H1 (cell line): ENCODE data around the gene STRIP2. TPM values are rescaled to one million over a fixed set of nuclear protein-coding genes. Genes with fewer than 3 reads are reported as not detected.

Source experiments
- CTCF ChIA-PET: fragments of 300-600 bp; sonication (Branson Sonifier 250); formaldehyde crosslinking; loops from one replicate; lab custom pipeline; 2021; ENCODE audit not compliant: partially characterized antibody; lab: Charles Lee
- POLR2A ChIA-PET: fragments of 300-600 bp; sonication (Branson Sonifier 250); formaldehyde crosslinking; loops from one replicate; lab custom pipeline; 2021; ENCODE audit warnings: inconsistent platforms; ENCODE audit not compliant: partially characterized antibody; lab: Charles Lee
- DNase-seq, 2 experiments: peaks; one replicate each; pipeline versions ENCODE4 v3.0.0 to v3.0.0-alpha.2; 2010 to 2022; ENCODE audit warnings: low spot score in 2 of 2, low read depth in 1 of 2, mixed read lengths in 1 of 2
- FAIRE-seq: peaks from 2 replicates; lab custom pipeline; 2011; peaks lifted over from hg19 to GRCh38; lab: Jason Lieb, UNC
- H2AFZ ChIP-seq: 2 replicates; pipeline ENCODE4 v1.8.1; 2012; ENCODE audit warnings: low read length, inconsistent platforms
- H2AK5ac ChIP-seq: 2 replicates; pipeline ENCODE4 v1.6.1; 2013; ENCODE audit warnings: low read depth, low read length
- H2BK120ac ChIP-seq: replicated peaks from 2 replicates; pipeline ENCODE3; 2013; ENCODE audit warnings: low read depth, low read length, inconsistent platforms
- H2BK12ac ChIP-seq: 2 replicates; pipeline ENCODE4 v1.6.1; 2013; ENCODE audit warnings: low read depth, low read length
- H2BK15ac ChIP-seq: 2 replicates; pipeline ENCODE4 v1.6.1; 2013; ENCODE audit warnings: low read length
- H2BK20ac ChIP-seq: 2 replicates; pipeline ENCODE4 v1.6.1; 2013; ENCODE audit warnings: low read length
- H2BK5ac ChIP-seq: 2 replicates; pipeline ENCODE4 v1.6.1; 2013; ENCODE audit warnings: low read depth, low read length
- H3K14ac ChIP-seq: 2 replicates; pipeline ENCODE4 v1.6.1; 2013; ENCODE audit warnings: inconsistent platforms; ENCODE audit not compliant: insufficient read length
- H3K18ac ChIP-seq: 2 replicates; pipeline ENCODE4 v1.6.1; 2013; ENCODE audit warnings: low read length; ENCODE audit errors: extremely low read depth
- H3K23ac ChIP-seq: 2 replicates; pipeline ENCODE4 v1.6.1; 2013; ENCODE audit warnings: inconsistent platforms; ENCODE audit not compliant: insufficient read length
- H3K23me2 ChIP-seq: 2 replicates; pipeline ENCODE4 v1.6.1; 2013; ENCODE audit warnings: low read depth, low read length
- H3K27ac ChIP-seq: 2 replicates; pipeline ENCODE4 v1.6.1; 2011; ENCODE audit warnings: low read depth, low read length, inconsistent platforms
- H3K27me3 ChIP-seq, 4 experiments: replicated peaks in 1 of 4; 1 replicate in 1 of 4; 2 replicates in 3 of 4; pipeline versions ENCODE4 v1.6.1 to v1.8.1; 2011 to 2013; ENCODE audit warnings: low read length in 3 of 4, mild to moderate bottlenecking in 3 of 4, inconsistent platforms in 2 of 4, mixed read lengths in 2 of 4, moderate library complexity in 1 of 4; ENCODE audit not compliant: control insufficient read depth in 3 of 4, insufficient read depth in 3 of 4; ENCODE audit errors: extremely low read depth in 1 of 4
- H3K36me3 ChIP-seq, 4 experiments: 2 replicates each; pipeline versions ENCODE4 v1.6.1 to v1.8.1; 2011 to 2013; ENCODE audit warnings: mild to moderate bottlenecking in 4 of 4, low read length in 3 of 4, moderate library complexity in 2 of 4, control low read depth in 1 of 4, inconsistent platforms in 1 of 4; ENCODE audit not compliant: insufficient read depth in 4 of 4, control insufficient read depth in 2 of 4
- H3K4ac ChIP-seq: replicated peaks from 2 replicates; pipeline ENCODE3; 2013; ENCODE audit warnings: low read length, low read depth, mixed read lengths, inconsistent platforms; ENCODE audit not compliant: insufficient read length
- H3K4me1 ChIP-seq, 4 experiments: replicated peaks in 1 of 4; 1 replicate in 1 of 4; 2 replicates in 3 of 4; pipeline versions ENCODE4 v1.6.1 to v1.8.1; 2011 to 2013; ENCODE audit warnings: low read length in 3 of 4, inconsistent platforms in 2 of 4, mixed read lengths in 1 of 4; ENCODE audit not compliant: insufficient read depth in 4 of 4, control insufficient read depth in 3 of 4
- H3K4me2 ChIP-seq, 2 experiments: 2 replicates each; pipeline versions ENCODE4 v1.6.1 to v1.8.1; 2011 to 2013; ENCODE audit warnings: low read depth in 2 of 2, low read length in 2 of 2, control low read depth in 1 of 2, inconsistent platforms in 1 of 2, mild to moderate bottlenecking in 1 of 2; ENCODE audit not compliant: insufficient read depth in 1 of 2
- H3K4me3 ChIP-seq, 4 experiments: fragments of 200-600, 300-600 bp in 1 of 4; sonication (generic), shearing (Covaris generic), sonication (Bioruptor Twin) in 1 of 4; 2 replicates each; pipeline versions ENCODE4 v1.5.1 to v1.8.1; 2011 to 2016; ENCODE audit warnings: low read length in 4 of 4, low read depth in 3 of 4, control low read depth in 2 of 4, inconsistent platforms in 2 of 4, mild to moderate bottlenecking in 2 of 4, mixed read lengths in 1 of 4, moderate library complexity in 1 of 4; ENCODE audit not compliant: insufficient read depth in 2 of 4; ENCODE audit errors: extremely low read depth in 1 of 4
- H3K56ac ChIP-seq: replicated peaks from 2 replicates; pipeline ENCODE3; 2013; ENCODE audit warnings: low read depth, mild to moderate bottlenecking, mixed read lengths, low read length, inconsistent platforms; ENCODE audit not compliant: insufficient read length
- H3K79me1 ChIP-seq: 2 replicates; pipeline ENCODE4 v1.6.1; 2013; ENCODE audit warnings: low read depth, low read length, control low read depth
- H3K79me2 ChIP-seq, 2 experiments: 2 replicates each; pipeline versions ENCODE4 v1.6.1 to v1.8.1; 2012 to 2013; ENCODE audit warnings: low read length in 2 of 2, mild to moderate bottlenecking in 2 of 2, inconsistent platforms in 1 of 2; ENCODE audit not compliant: insufficient read depth in 2 of 2, control insufficient read depth in 1 of 2
- H3K9ac ChIP-seq, 4 experiments: replicated peaks in 1 of 4; 1 replicate in 1 of 4; 2 replicates in 3 of 4; pipeline versions ENCODE4 v1.6.1 to v1.8.1; 2011 to 2013; ENCODE audit warnings: low read depth in 3 of 4, low read length in 3 of 4, control low read depth in 2 of 4, mild to moderate bottlenecking in 2 of 4, moderate library complexity in 2 of 4, inconsistent platforms in 1 of 4; ENCODE audit errors: extremely low read depth in 1 of 4
- H3K9me3 ChIP-seq, 2 experiments: 2 replicates each; pipeline versions ENCODE4 v1.6.1 to v1.8.1; 2012 to 2013; ENCODE audit warnings: mild to moderate bottlenecking in 2 of 2, moderate library complexity in 2 of 2, control low read depth in 1 of 2, inconsistent platforms in 1 of 2, low read depth in 1 of 2, low read length in 1 of 2, mixed read lengths in 1 of 2; ENCODE audit not compliant: insufficient read depth in 2 of 2
- H4K20me1 ChIP-seq, 2 experiments: replicated peaks in 1 of 2; 2 replicates each; pipeline versions ENCODE3 to v1.8.1; 2011 to 2013; ENCODE audit warnings: inconsistent platforms in 2 of 2, low read length in 2 of 2, mild to moderate bottlenecking in 1 of 2; ENCODE audit not compliant: insufficient read depth in 2 of 2, control insufficient read depth in 1 of 2
- H4K5ac ChIP-seq: 2 replicates; pipeline ENCODE4 v1.6.1; 2013; ENCODE audit warnings: low read length, low read depth, mixed read lengths, inconsistent platforms; ENCODE audit not compliant: insufficient read length
- H4K8ac ChIP-seq: 2 replicates; pipeline ENCODE4 v1.8.0; 2013; ENCODE audit warnings: mild to moderate bottlenecking, moderate library complexity, low read length, inconsistent platforms; ENCODE audit not compliant: insufficient read depth; ENCODE audit errors: extremely low read depth
- H4K91ac ChIP-seq: replicated peaks from 2 replicates; pipeline ENCODE3; 2013; ENCODE audit warnings: low read length, mixed read lengths, inconsistent platforms; ENCODE audit not compliant: insufficient read length
- CEBPB ChIP-seq: IDR thresholded peaks from 2 replicates; pipeline ENCODE4 v1.6.1; 2012; ENCODE audit warnings: low read depth, low read length
- CHD2 ChIP-seq: IDR thresholded peaks from 2 replicates; pipeline ENCODE4 v1.6.1; 2012; ENCODE audit warnings: low read length, improper control_type of control experiment
- CTBP2 ChIP-seq: IDR thresholded peaks from 2 replicates; pipeline ENCODE4 v1.7.0; 2011; ENCODE audit warnings: borderline replicate concordance, mild to moderate bottlenecking, moderate library complexity, mixed read lengths, low read length; ENCODE audit not compliant: insufficient read depth, insufficient read length
- SP4 ChIP-seq: IDR thresholded peaks from 2 replicates; pipeline ENCODE4 v1.6.1; 2012; ENCODE audit warnings: low read length, inconsistent platforms
- TAF7 ChIP-seq: optimal IDR thresholded peaks from 2 replicates; pipeline ENCODE3; 2011; ENCODE audit warnings: low read depth, mild to moderate bottlenecking, inconsistent platforms, low read length, moderate library complexity, borderline replicate concordance
- TBP ChIP-seq: IDR thresholded peaks from 2 replicates; pipeline ENCODE4 v1.6.1; 2011; ENCODE audit warnings: low read depth, low read length, improper control_type of control experiment
- YY1 ChIP-seq: IDR thresholded peaks from 2 replicates; pipeline ENCODE4 v1.6.1; 2011; ENCODE audit warnings: low read depth, mild to moderate bottlenecking, low read length
- polyA plus RNA-seq, 7 experiments: library from polyadenylated mRNA; depleted of rRNA in 3 of 7; stranded (reverse) in 5 of 7; unstranded in 2 of 7; fragments of >200 nt in 5 of 7; fragments of 200-250 nt in 2 of 7; gene quantifications; 1 replicate in 5 of 7; 2 replicates in 1 of 7; 4 replicates in 1 of 7; pipeline versions ENCODE4 v1.2.1 to v1.2.3, GENCODE V29; 2011 to 2013; ENCODE audit warnings: missing spikeins in 2 of 7, mixed read lengths in 2 of 7
- total RNA-seq: library from RNA; stranded (reverse); fragmentation: NEBNext Ultra II Directional; extraction: Animal tissue kit (Norgen Biotek cat#: 25700); gene quantifications from 2 replicates; pipeline ENCODE4 v1.2.1, GENCODE V29; 2021
- TF ChIP-seq, protein P1 (sequence below): IDR thresholded peaks from 2 replicates; pipeline ENCODE4 v1.6.1; 2011; ENCODE audit warnings: low read length, improper control_type of control experiment
- TF ChIP-seq, protein P2 (sequence below): IDR thresholded peaks from 2 replicates; pipeline ENCODE4 v1.6.1; 2012; ENCODE audit warnings: inconsistent platforms

STRIP2 gene
- total and polyA plus RNA-seq, 2 of the 8 experiments (the other 6 are each of a cell fraction or from before 2014, with no cell fraction given): 5.3 to 8.2 TPM

DNA sequence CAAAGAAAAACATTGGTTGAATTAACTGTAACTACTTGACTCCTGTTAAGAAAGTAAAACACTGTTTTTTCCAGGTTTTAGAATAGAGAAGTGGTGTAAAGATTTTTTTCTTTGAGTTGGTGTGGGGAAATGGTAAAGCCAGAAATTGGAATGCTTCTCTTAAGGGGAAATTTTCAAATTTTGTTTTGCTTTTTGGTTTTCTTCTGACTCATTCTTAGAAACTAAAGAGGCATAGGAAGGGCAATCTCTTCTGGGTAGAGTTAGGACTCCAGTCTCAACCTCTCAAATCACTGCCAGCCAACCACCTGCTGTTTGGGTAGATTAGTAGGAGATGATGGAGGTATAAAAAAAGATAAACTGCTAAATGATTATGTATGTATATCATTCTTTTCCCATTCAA is 47.7 kb upstream of the STRIP2 start:
- Histone ChIP-seq H3K9ac (no peak overlapping the region), H2AK5ac (no peak overlapping the region), H4K5ac (no peak overlapping the region), H3K4ac (no peak overlapping the region), H3K27ac (no peak overlapping the region), H4K20me1 (no peaks in the 10 kb centered on the region), H2BK12ac (no peak overlapping the region), H3K9me3 (no peaks in the 10 kb centered on the region), H3K14ac (no peak overlapping the region), H3K79me1 (no peaks in the 10 kb centered on the region), H2BK20ac (no peak overlapping the region), H3K36me3 (peaks cover 0 to 9% (median 4%) of the 10 kb centered on the region in 4 experiments; a peak in 5 of 8 replicates), H3K4me1 (peaks cover 0 to 5% (median 1%) of the 10 kb centered on the region in 4 experiments; a peak in 2 of 7 replicates), H3K23me2 (no peaks in the 10 kb centered on the region), H3K18ac (no peak overlapping the region), H3K56ac (no peak overlapping the region), H3K4me3 (no peak overlapping the region), H3K4me2 (no peak overlapping the region), H3K79me2 (no peaks in the 10 kb centered on the region), H4K8ac (no peak overlapping the region), H2AFZ (no peak overlapping the region), H2BK15ac (no peak overlapping the region), H3K23ac (no peak overlapping the region), H2BK120ac (no peak overlapping the region), H3K27me3 (no peaks in the 10 kb centered on the region), H2BK5ac (no peak overlapping the region), H4K91ac (no peak overlapping the region)
- ChIA-PET POLR2A (no interaction called here), CTCF (interaction anchor here (1.1 to 6.3 kb wide), 5 partner anchors 10 to 47 kb away, joined by 4 to 69 read pairs (median 12); partner anchors contain the start of gene STRIP2)
- FAIRE-seq: no peak
- no peak for DNase-seq
- TF ChIP-seq SP4: no peak
- no peak for TF ChIP-seq CTBP2
- no peak for TF ChIP-seq TBP
- TF ChIP-seq TAF7: no peak
- no peak for TF ChIP-seq CEBPB
- TF ChIP-seq CHD2: no peak
- TF ChIP-seq YY1: no peak
- TF ChIP-seq, protein P1, sequence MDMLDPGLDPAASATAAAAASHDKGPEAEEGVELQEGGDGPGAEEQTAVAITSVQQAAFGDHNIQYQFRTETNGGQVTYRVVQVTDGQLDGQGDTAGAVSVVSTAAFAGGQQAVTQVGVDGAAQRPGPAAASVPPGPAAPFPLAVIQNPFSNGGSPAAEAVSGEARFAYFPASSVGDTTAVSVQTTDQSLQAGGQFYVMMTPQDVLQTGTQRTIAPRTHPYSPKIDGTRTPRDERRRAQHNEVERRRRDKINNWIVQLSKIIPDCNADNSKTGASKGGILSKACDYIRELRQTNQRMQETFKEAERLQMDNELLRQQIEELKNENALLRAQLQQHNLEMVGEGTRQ: no peak
- TF ChIP-seq, protein P2, sequence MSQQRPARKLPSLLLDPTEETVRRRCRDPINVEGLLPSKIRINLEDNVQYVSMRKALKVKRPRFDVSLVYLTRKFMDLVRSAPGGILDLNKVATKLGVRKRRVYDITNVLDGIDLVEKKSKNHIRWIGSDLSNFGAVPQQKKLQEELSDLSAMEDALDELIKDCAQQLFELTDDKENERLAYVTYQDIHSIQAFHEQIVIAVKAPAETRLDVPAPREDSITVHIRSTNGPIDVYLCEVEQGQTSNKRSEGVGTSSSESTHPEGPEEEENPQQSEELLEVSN: no peak
